ENCODE results near the gene XPA.

XPA gene

DNA sequence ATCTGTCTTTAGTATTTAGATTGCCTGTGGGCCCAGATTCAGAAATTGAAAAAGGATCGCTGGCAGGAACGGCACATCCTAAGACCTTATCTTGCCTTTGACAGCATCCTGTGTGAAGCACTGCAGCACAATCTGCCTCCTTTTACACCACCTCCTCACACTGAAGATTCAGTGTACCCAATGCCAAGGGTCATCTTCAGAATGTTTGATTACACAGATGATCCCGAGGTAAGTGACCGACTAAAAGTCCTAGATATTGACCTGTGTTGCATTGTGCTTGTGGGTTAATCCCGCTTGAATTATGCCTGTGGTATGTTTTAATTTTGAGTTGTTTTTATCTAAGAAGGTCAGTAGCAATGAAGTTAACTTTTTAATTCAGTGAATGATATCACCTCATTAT is 49.1 kb downstream of the XPA start:
- no peak for DNase-seq

DNA sequence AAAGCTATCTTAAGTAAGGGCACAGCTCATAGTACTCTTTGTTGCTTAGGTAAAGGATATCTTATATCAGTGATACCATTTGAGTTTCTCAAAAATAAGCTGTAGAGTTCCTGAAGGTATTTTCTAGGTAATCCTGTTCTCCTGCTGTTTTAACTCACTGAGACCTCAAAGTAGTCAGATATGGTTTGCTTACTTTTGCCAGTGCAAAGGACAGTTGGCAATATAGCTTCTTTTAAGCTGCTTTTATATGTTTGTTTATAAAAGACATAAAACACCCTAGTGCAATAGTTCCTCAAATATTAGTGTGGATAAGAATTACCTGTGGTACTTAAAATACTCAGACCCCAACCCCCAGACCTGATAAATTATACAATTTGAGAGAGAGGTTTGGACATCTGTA is 51.4 kb downstream of the XPA start:
- no peak for DNase-seq

GRCh38 chr9:97640325-97640724 is 56.8 kb downstream of the XPA start:
- no peak for DNase-seq

- DNase-seq = no peak
Measured at GRCh38 chr9:97638666-97639065, 58.5 kb downstream of the XPA start.

GRCh38 chr9:97636903-97637302 is 60.2 kb downstream of the XPA start:
- DNase-seq = no peak

GRCh38 chr9:97635026-97635425 is 62.1 kb downstream of the XPA start:
- DNase-seq = no peak

DNA sequence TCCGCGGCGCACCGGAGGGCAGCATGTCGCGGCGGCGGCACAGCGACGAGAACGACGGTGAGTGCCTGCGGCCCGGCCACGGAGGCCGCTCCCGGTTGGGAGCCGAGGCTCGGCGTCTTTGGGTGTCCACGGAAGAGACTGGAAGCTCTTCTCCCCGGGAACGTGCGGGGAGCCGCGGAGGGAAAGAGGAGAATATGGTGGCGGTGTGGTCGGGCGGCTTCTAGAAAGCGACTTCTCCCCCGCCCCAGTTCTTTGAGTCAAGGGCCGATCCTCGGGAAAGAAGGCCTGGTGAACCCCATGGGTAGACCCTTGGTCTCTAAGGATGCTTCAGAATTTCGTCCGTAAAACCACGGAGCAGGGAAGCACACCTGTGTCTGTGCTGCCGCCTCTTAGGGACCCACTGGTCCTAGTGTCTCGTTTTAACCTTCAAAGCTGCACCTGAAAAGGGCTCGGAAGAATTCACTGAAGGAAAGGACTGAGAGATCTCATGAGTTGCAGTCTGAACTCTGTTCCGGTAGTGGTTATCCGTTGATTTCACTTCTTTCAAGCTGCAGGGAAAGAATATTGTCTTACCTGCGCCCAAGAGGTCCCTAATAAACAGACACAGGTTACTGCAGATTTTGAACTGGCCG is 63.2 kb downstream of the XPA start:
- DNase-seq = no peak

- DNase-seq = peak; percentile 98
Measured at GRCh38 chr9:97632985-97633858, 63.9 kb downstream of the XPA start, which contains the start of the genes NCBP1 and TSTD2. Gene NCBP1, plus strand, starts transcription at chr9:97633821. Its CDS starts 61 bp downstream, at chr9:97633882. Gene TSTD2, minus strand, starts transcription at chr9:97633368. Its CDS starts 5,806 bp downstream, at chr9:97627562.

DNA sequence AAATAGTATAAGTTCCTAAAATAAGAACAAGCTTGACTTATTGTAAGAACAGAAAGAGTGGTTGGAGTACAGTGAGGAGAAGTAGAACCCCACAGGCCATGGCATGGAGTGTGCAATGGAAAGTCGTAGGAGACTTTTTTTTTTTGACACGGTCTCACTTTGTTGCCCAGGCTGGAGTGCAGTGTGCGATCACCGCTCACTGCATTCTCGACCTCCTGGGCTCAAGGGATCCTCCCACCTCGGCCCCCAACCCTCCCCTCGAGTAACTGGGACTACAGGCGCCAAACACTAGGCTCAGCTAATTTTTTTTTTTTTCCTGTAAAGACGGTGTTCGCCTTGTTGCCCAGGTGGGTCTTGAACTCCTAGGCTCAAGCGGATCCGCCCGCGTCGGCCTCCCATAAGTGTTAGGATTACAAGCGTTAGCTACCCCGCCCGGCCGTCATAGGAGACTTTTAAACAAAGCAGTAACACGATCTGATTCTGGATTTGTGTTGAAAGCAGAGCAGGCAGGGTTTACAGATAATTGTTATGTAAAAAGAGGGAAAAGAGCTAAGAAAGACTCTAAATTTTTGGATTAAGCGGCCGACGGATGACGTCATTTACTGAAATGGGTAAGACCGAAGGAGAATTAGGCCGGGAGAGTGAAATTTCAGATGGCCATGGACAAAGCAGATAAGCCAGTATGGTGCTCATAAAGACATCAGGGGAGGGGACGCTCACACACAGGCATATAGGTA is 64.7 kb downstream of the XPA start:
- DNase-seq = peak; percentile 82

GRCh38 chr9:97630591-97630990 is 66.5 kb downstream of the XPA start:
- no peak for DNase-seq

DNA sequence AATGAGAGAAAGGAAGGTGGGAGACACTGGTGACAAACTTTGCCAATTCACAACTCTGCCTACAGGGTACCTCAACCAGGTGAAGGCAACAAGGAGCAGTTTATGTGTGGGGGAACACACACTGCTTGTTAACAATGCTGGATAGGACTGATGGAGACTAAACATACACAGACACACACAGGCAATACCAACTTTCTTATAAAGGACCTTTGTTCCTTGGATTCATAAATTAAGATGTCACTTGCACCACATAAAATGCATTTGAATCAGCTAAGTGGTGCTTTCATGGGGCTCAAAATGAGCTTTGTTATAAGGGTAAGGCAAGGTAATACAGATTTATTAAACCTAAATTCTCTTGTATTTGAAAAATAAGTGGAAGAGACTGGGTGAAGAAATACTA is 68.0 kb downstream of the XPA start:
- DNase-seq = no peak

- no peak for DNase-seq
Measured at GRCh38 chr9:97628668-97629067, 68.5 kb downstream of the XPA start.

- DNase-seq = no peak
Measured at GRCh38 chr9:97627624-97628023, 69.5 kb downstream of the XPA start.

GRCh38 chr9:97625620-97626019 is 71.5 kb downstream of the XPA start:
- no peak for DNase-seq

All from NCI-H2029 (cell line).